ENCODE measurements around the gene DLL3.

Gene DLL3

DNA sequence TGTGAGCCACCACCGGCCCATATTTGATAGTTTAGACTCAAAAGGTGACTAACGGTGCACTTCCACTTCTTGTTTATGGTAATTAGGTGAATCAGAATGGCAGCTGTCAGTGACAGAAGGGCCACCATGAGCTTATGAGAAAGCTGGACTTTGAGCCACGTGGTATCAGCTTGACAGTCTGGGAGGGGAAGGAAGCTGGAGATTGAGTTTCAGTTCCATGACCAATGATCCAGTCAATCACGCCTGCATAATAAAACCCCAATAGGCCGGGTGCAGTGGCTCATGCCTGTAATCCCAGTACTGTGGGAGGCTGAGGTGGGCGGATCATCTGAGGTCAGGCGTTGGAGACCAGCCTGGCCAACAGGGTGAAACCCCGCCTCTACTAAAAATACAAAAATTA lies 25.7 kb downstream of the DLL3 start:
- no peak overlapping the region for H3K27ac ChIP-seq (ENCODE audit: extremely low read depth, low read depth, low read length)
- ChIA-PET CTCF (interaction anchor here (0.9 to 2.2 kb wide), 5 partner anchors 9 to 148 kb away, joined by 3 to 12 read pairs (median 4); partner anchors contain the start of gene EID2), POLR2A (interaction anchor here (0.6 to 1.1 kb wide), 2 partner anchors 89 to 403 kb away, joined by 3 to 4 read pairs; partner anchors contain the start of gene RPS16)
- peaks cover 0 to 48% of the 10 kb centered on the region in 2 experiments; a peak in 2 of 3 replicates for H3K36me3 ChIP-seq (ENCODE audit: control insufficient read depth in 2 of 2, insufficient read depth in 1 of 2, low read length in 2 of 2)
- TF ChIP-seq ZNF423 (tag by site-specific recombination; IDR thresholded peaks at IDR 0.05) (no peak), SP2 (tag by site-specific recombination; IDR thresholded peaks at IDR 0.05) (peak; percentile 37), ZNF843 (tag by site-specific recombination; IDR thresholded peaks at IDR 0.05) (no peak), ZFHX2 (tag by site-specific recombination; conservative IDR thresholded peaks at IDR 0.05) (peak; percentile 90), YY1 (tag by site-specific recombination; IDR thresholded peaks at IDR 0.05) (no peak), ZNF24 (tag by site-specific recombination; IDR thresholded peaks at IDR 0.05) (no peak), ZNF157 (tag by site-specific recombination; IDR thresholded peaks at IDR 0.05) (no peak), ZNF155 (tag by site-specific recombination; IDR thresholded peaks at IDR 0.05) (no peak), WT1 (tag by site-specific recombination; IDR thresholded peaks at IDR 0.05) (no peak), HOXD13 (CRISPR knock-in tag; IDR thresholded peaks at IDR 0.05; ENCODE audit: borderline replicate concordance) (no peak), REPIN1 (tag by site-specific recombination; IDR thresholded peaks at IDR 0.05; ENCODE audit: low read depth) (no peak), EGR2 (tag by site-specific recombination; IDR thresholded peaks at IDR 0.05; ENCODE audit: low read depth) (peak; percentile 90), ZNF510 (tag by site-specific recombination; IDR thresholded peaks at IDR 0.05; ENCODE audit: insufficient replicate concordance) (no peak), ZNF292 (tag by site-specific recombination; IDR thresholded peaks at IDR 0.05; ENCODE audit: borderline replicate concordance, low read depth) (no peak), ZNF548 (tag by site-specific recombination; IDR thresholded peaks at IDR 0.05) (no peak), ZNF394 (tag by site-specific recombination; IDR thresholded peaks at IDR 0.05; ENCODE audit: borderline replicate concordance) (no peak), SCRT2 (tag by site-specific recombination; IDR thresholded peaks at IDR 0.05) (no peak)
- TF ChIP-seq, protein P1, sequence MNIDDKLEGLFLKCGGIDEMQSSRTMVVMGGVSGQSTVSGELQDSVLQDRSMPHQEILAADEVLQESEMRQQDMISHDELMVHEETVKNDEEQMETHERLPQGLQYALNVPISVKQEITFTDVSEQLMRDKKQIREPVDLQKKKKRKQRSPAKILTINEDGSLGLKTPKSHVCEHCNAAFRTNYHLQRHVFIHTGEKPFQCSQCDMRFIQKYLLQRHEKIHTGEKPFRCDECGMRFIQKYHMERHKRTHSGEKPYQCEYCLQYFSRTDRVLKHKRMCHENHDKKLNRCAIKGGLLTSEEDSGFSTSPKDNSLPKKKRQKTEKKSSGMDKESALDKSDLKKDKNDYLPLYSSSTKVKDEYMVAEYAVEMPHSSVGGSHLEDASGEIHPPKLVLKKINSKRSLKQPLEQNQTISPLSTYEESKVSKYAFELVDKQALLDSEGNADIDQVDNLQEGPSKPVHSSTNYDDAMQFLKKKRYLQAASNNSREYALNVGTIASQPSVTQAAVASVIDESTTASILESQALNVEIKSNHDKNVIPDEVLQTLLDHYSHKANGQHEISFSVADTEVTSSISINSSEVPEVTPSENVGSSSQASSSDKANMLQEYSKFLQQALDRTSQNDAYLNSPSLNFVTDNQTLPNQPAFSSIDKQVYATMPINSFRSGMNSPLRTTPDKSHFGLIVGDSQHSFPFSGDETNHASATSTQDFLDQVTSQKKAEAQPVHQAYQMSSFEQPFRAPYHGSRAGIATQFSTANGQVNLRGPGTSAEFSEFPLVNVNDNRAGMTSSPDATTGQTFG (tag by site-specific recombination; IDR thresholded peaks at IDR 0.05; ENCODE audit: borderline replicate concordance), result no peak
- TF ChIP-seq, protein P2, sequence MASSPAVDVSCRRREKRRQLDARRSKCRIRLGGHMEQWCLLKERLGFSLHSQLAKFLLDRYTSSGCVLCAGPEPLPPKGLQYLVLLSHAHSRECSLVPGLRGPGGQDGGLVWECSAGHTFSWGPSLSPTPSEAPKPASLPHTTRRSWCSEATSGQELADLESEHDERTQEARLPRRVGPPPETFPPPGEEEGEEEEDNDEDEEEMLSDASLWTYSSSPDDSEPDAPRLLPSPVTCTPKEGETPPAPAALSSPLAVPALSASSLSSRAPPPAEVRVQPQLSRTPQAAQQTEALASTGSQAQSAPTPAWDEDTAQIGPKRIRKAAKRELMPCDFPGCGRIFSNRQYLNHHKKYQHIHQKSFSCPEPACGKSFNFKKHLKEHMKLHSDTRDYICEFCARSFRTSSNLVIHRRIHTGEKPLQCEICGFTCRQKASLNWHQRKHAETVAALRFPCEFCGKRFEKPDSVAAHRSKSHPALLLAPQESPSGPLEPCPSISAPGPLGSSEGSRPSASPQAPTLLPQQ (tag by site-specific recombination; IDR thresholded peaks at IDR 0.05), result no peak
- TF ChIP-seq, protein P3, sequence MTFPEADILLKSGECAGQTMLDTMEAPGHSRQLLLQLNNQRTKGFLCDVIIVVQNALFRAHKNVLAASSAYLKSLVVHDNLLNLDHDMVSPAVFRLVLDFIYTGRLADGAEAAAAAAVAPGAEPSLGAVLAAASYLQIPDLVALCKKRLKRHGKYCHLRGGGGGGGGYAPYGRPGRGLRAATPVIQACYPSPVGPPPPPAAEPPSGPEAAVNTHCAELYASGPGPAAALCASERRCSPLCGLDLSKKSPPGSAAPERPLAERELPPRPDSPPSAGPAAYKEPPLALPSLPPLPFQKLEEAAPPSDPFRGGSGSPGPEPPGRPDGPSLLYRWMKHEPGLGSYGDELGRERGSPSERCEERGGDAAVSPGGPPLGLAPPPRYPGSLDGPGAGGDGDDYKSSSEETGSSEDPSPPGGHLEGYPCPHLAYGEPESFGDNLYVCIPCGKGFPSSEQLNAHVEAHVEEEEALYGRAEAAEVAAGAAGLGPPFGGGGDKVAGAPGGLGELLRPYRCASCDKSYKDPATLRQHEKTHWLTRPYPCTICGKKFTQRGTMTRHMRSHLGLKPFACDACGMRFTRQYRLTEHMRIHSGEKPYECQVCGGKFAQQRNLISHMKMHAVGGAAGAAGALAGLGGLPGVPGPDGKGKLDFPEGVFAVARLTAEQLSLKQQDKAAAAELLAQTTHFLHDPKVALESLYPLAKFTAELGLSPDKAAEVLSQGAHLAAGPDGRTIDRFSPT (tag by site-specific recombination; IDR thresholded peaks at IDR 0.05), result 0 out of 2 replicates have a peak, but pooled peaks have one; percentile 36
- TF ChIP-seq, protein P4, sequence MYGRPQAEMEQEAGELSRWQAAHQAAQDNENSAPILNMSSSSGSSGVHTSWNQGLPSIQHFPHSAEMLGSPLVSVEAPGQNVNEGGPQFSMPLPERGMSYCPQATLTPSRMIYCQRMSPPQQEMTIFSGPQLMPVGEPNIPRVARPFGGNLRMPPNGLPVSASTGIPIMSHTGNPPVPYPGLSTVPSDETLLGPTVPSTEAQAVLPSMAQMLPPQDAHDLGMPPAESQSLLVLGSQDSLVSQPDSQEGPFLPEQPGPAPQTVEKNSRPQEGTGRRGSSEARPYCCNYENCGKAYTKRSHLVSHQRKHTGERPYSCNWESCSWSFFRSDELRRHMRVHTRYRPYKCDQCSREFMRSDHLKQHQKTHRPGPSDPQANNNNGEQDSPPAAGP (tag by site-specific recombination; IDR thresholded peaks at IDR 0.05), result no peak
- TF ChIP-seq, protein P5, sequence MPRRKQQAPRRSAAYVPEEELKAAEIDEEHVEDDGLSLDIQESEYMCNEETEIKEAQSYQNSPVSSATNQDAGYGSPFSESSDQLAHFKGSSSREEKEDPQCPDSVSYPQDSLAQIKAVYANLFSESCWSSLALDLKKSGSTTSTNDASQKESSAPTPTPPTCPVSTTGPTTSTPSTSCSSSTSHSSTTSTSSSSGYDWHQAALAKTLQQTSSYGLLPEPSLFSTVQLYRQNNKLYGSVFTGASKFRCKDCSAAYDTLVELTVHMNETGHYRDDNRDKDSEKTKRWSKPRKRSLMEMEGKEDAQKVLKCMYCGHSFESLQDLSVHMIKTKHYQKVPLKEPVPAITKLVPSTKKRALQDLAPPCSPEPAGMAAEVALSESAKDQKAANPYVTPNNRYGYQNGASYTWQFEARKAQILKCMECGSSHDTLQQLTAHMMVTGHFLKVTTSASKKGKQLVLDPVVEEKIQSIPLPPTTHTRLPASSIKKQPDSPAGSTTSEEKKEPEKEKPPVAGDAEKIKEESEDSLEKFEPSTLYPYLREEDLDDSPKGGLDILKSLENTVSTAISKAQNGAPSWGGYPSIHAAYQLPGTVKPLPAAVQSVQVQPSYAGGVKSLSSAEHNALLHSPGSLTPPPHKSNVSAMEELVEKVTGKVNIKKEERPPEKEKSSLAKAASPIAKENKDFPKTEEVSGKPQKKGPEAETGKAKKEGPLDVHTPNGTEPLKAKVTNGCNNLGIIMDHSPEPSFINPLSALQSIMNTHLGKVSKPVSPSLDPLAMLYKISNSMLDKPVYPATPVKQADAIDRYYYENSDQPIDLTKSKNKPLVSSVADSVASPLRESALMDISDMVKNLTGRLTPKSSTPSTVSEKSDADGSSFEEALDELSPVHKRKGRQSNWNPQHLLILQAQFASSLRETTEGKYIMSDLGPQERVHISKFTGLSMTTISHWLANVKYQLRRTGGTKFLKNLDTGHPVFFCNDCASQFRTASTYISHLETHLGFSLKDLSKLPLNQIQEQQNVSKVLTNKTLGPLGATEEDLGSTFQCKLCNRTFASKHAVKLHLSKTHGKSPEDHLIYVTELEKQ (tag by site-specific recombination; IDR thresholded peaks at IDR 0.05; ENCODE audit: borderline replicate concordance), result peak; percentile 86; the same call in 1 of the 2 replicates
- no peak overlapping the region for H3K4me3 ChIP-seq (ENCODE audit: low read depth, low read length)
- no peaks in the 10 kb centered on the region; the same call in 1 of the 2 replicates for H3K9me3 ChIP-seq (ENCODE audit: control insufficient read depth, insufficient read depth, low read depth, low read length)
- H3K4me1 ChIP-seq (ENCODE audit: control insufficient read depth, insufficient read depth, low read length), result 0 out of 2 replicates have a peak, but pooled peaks cover 4% of the 10 kb centered on the region
